Prostate gland (tissue), 2 donors: ENCODE measurements around the gene RBCK1. TPM values are rescaled to one million over a fixed set of nuclear protein-coding genes. Genes with fewer than 3 reads are reported as not detected.

Source experiments
- DNase-seq: peaks from one replicate; pipeline ENCODE4 v3.0.0-alpha.2; 2019; ENCODE audit warnings: low spot score
- H3K27ac ChIP-seq, 2 donors: fragments of 200-600 bp; sonication (generic); 2 replicates each; pipeline ENCODE4 v1.5.1; 2017 to 2019
- H3K27me3 ChIP-seq: fragments of 200-600 bp; sonication (generic); replicated peaks from 2 replicates; pipeline ENCODE4 v1.5.1; 2019; ENCODE audit not compliant: insufficient read depth
- H3K36me3 ChIP-seq, 2 donors: fragments of 200-600 bp; sonication (generic); 1 replicate in 1 of 2; 2 replicates in 1 of 2; pipeline versions ENCODE4 v1.5.1 to v1.8.1; 2017 to 2019
- H3K4me1 ChIP-seq: fragments of 200-600 bp; sonication (generic); replicated peaks from 2 replicates; pipeline ENCODE4 v1.5.1; 2019
- H3K4me3 ChIP-seq, 2 donors: fragments of 200-600 bp; sonication (generic); 2 replicates each; pipeline ENCODE4 v1.5.1; 2017 to 2019
- H3K9me3 ChIP-seq: fragments of 200-600 bp; sonication (generic); 2 replicates; pipeline ENCODE4 v1.5.1; 2017
- CTCF ChIP-seq, 4 experiments: fragments of 200-600 bp in 2 of 4; fragments of 450-650 bp in 2 of 4; sonication (generic) in 2 of 4; IDR thresholded peaks; 1 replicate in 3 of 4; 2 replicates in 1 of 4; pipeline ENCODE4 v1.5.1; 2016 to 2019; ENCODE audit warnings: antibody characterized with exemption in 4 of 4, mild to moderate bottlenecking in 2 of 4, moderate library complexity in 2 of 4
- POLR2A ChIP-seq: fragments of 450-650 bp; IDR thresholded peaks from one replicate; pipeline ENCODE4 v1.6.1; 2016; ENCODE audit warnings: antibody characterized with exemption, mild to moderate bottlenecking
- POLR2AphosphoS5 ChIP-seq: sonication (generic); formaldehyde crosslinking; IDR thresholded peaks from one replicate; pipeline ENCODE4 v1.6.1; 2017; ENCODE audit warnings: antibody characterized with exemption
- WGBS: methylation state at CpG from one replicate; pipeline ENCODE4 v1.1.5; 2018; 5-methylcytosine and 5-hydroxymethylcytosine counted together
- intact Hi-C: fragments of 100-400 bp; cut with DNase I; formaldehyde crosslinking; loops from one replicate; pipeline ENCODE4 v1.14.2; 2022
- total RNA-seq, 2 donors: library from RNA; depleted of rRNA; stranded (reverse); fragments of >200 nt; gene quantifications; one replicate each; pipeline ENCODE4 v1.1.0, GENCODE V29; 2016

The RBCK1 gene
- total RNA-seq, 2 donors from 2014 or later: 108 to 158 TPM

GRCh38 chr20:435558-435957, 27.5 kb downstream of the RBCK1 start:
- DNase-seq: no peak
- Histone ChIP-seq H3K4me3 (no peak overlapping the region), H3K36me3 (peaks cover 7 to 16% of the 10 kb centered on the region in 2 donors), H3K4me1 (no peaks in the 10 kb centered on the region), H3K27me3 (no peaks in the 10 kb centered on the region), H3K9me3 (no peaks in the 10 kb centered on the region), H3K27ac (no peak overlapping the region)
- intact Hi-C loops: no loop called here
- 65% methylated on average over 7 of the region's 7 CpGs for whole genome bisulfite sequencing
- TF ChIP-seq POLR2AphosphoS5 (no peak), POLR2A (no peak), CTCF (IDR thresholded peaks at IDR 0.05) (no peak)

- TF ChIP-seq POLR2A: no peak
- no peaks in the 10 kb centered on the region for H3K4me1 ChIP-seq
- WGBS: 96% methylated on average over 5 of the region's 5 CpGs
- no peak overlapping the region for H3K4me3 ChIP-seq
- H3K27me3 ChIP-seq: no peaks in the 10 kb centered on the region
- no peak for DNase-seq
- no peak overlapping the region for H3K27ac ChIP-seq
- H3K36me3 ChIP-seq: peaks cover 14 to 17% of the 10 kb centered on the region in 2 donors
- intact Hi-C loops: no loop called here
- no peaks in the 10 kb centered on the region for H3K9me3 ChIP-seq
Measured at GRCh38 chr20:436476-436875, 28.4 kb downstream of the RBCK1 start.

GRCh38 chr20:437787-438486, 29.8 kb downstream of the RBCK1 start:
- no peak for DNase-seq
- intact Hi-C loops: no loop called here
- peaks cover 16 to 19% of the 10 kb centered on the region in 2 donors for H3K36me3 ChIP-seq
- TF ChIP-seq POLR2A (no peak), POLR2AphosphoS5 (no peak), CTCF (IDR thresholded peaks at IDR 0.05) (no peak)
- no peaks in the 10 kb centered on the region for H3K9me3 ChIP-seq
- H3K27me3 ChIP-seq: no peaks in the 10 kb centered on the region
- H3K4me1 ChIP-seq: no peaks in the 10 kb centered on the region
- no peak overlapping the region for H3K4me3 ChIP-seq
- no peak overlapping the region for H3K27ac ChIP-seq
- 75% methylated on average over 6 of the region's 6 CpGs for WGBS

GRCh38 chr20:438571-439469, 30.7 kb downstream of the RBCK1 start:
- H3K4me3 ChIP-seq: no peak overlapping the region
- no peak for TF ChIP-seq POLR2A
- no peak for TF ChIP-seq CTCF (IDR thresholded peaks at IDR 0.05)
- TF ChIP-seq POLR2AphosphoS5: no peak
- peaks cover 16 to 19% of the 10 kb centered on the region in 2 donors for H3K36me3 ChIP-seq
- 81% methylated on average over 18 of the region's 18 CpGs for WGBS
- H3K27me3 ChIP-seq: no peaks in the 10 kb centered on the region
- H3K4me1 ChIP-seq: no peaks in the 10 kb centered on the region
- no peak for DNase-seq
- no peaks in the 10 kb centered on the region for H3K9me3 ChIP-seq
- H3K27ac ChIP-seq: no peak overlapping the region
- intact Hi-C loops: no loop called here

GRCh38 chr20:440148-440547, 32.0 kb downstream of the RBCK1 start:
- no peak overlapping the region for H3K4me3 ChIP-seq
- no peak for DNase-seq
- 64% methylated on average over 7 of the region's 7 CpGs for WGBS
- H3K27ac ChIP-seq: no peak overlapping the region
- intact Hi-C loops: no loop called here
- no peaks in the 10 kb centered on the region for H3K9me3 ChIP-seq
- no peaks in the 10 kb centered on the region for H3K27me3 ChIP-seq
- no peaks in the 10 kb centered on the region for H3K4me1 ChIP-seq
- no peak for TF ChIP-seq CTCF (IDR thresholded peaks at IDR 0.05)
- TF ChIP-seq POLR2AphosphoS5: no peak
- no peak for TF ChIP-seq POLR2A
- peaks cover 16 to 18% of the 10 kb centered on the region in 2 donors for H3K36me3 ChIP-seq
